PC-3 (cell line): ENCODE data around the gene EPB41.

Source experiments
- CTCF ChIP-seq: fragments of 300-600 bp; sonication (generic); conservative IDR thresholded peaks from 2 replicates; pipeline ENCODE4 v1.5.1; 2017; ENCODE audit warnings: antibody characterized with exemption, low read depth, mild to moderate bottlenecking, low read length
- EZH2 ChIP-seq: fragments of 300-600 bp; sonication (generic); IDR thresholded peaks from one replicate; pipeline ENCODE4 v1.6.1; 2017; ENCODE audit warnings: antibody characterized with exemption, mild to moderate bottlenecking, low read length; ENCODE audit not compliant: unreplicated experiment

GRCh38 chr1:28936528-28936927, 22.2 kb downstream of the EPB41 start:
- TF ChIP-seq CTCF (no peak), EZH2 (no peak)
